HG02840 (cell line): ENCODE results near the gene GKN1.
"Not testable (repeated sequence)": the region's sequence is repeated elsewhere in the genome, so short reads cannot be mapped to it uniquely, and the experiment has no call there.

ENCODE experiments used
- ATAC-seq: cut with Tn5 transposase; IDR thresholded peaks from one replicate; pipeline ENCODE4 v1.9.1; 2021; ENCODE audit warnings: mild to moderate bottlenecking, moderate library complexity, moderate number of reproducible peaks; ENCODE audit not compliant: unreplicated experiment, low FRiP score

GKN1 gene

DNA sequence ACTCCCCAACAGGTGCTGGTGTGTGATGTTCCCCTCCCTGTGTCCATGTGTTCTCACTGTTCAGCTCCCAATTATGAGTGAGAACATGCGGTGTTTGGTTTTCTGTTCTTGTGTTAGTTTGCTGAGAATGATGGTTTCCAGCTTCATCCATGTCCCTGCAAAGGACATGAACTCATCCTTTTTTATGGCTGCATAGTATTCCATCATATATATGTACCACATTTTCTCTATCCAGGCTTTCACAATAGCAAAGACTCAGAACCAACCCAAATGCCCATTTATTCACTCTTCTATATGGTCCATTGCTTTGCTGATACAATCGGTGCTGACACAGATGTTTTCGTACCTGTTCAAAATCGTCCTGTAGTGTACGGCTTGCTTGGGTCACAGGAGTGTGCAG is 19.0 kb upstream of the GKN1 start:
- ATAC-seq, result not testable (repeated sequence)

DNA sequence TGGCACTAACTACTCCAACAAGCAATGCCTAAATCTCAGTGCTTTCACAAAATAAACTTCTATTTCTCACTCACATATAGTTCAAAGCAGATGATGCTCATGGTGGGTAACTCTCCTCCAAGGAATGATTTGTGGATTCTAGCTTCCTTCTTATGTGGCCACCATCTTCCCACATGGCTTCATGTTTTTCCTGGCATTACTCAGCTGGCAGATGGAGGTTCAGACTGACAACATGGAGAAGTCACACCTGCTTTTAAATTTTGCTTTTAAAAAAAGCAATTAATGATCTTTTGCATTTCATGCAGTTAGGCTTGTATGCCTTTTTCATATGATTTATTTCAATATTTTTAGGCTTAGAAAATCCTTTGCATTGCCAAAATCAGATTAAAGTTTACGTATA is 15.4 kb upstream of the GKN1 start:
- no peak for ATAC-seq

- no peak for ATAC-seq
Measured at GRCh38 chr2:68961380-68961779, 13.1 kb upstream of the GKN1 start.

GRCh38 chr2:68964282-68964681 is 10.2 kb upstream of the GKN1 start:
- no peak for ATAC-seq

DNA sequence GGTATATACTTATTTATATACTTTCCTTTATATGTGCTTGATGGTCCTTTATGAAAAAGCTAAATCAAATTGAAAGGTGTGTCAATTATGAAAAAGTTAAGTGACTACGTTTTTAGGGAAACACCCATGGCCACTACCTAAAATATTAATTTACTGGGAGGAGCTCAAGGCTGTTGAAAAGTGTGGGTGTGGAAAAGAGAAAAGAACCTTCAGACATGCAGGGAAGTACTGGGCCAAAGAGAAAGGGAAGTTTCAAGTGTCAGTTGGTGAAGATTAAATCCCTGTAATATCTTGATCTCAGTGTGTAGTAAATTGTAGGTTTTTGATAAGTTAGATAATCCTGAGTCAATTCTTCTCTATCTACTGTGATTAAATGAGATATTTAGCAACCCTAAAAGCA is 6.2 kb upstream of the GKN1 start:
- ATAC-seq, result no peak

DNA sequence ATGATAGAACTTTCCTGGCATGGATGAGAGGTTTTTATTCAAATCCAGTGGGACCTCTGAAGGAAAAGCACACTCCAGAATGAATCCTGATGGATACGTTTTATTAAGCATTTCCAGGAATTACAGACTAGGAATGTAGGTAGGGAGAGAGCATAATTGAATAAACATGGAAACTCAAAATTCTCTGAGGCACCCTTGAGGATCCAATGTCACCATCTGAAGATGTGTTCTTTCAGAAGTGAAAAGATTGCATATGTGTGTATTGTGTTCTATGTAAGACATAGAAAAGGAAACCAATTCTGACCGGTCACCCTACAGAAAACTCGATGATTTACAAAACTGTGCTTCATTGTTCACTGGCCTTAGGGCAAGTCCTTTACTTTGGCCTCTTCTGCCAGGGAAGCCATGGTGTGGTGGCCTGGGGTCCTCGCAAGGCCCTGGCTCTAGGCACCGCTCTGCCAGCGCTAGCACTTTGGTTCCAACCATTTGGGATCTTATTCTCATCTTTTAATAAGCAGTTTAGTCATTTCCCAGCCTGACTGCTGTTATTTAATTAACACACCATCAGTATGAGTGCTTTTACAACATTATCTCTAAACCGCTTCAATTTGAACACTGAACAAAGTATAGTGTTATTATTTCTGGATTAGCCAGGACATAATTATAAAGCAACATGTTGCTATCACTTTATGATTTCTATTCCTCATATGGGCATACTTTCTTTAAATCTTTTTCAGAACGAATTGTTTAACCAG is 4.5 kb upstream of the GKN1 start:
- no peak for ATAC-seq

GRCh38 chr2:68970566-68971265 is 3.7 kb upstream of the GKN1 start:
- no peak for ATAC-seq

GRCh38 chr2:68971591-68972231 is 2.7 kb upstream of the GKN1 start:
- ATAC-seq, result no peak

DNA sequence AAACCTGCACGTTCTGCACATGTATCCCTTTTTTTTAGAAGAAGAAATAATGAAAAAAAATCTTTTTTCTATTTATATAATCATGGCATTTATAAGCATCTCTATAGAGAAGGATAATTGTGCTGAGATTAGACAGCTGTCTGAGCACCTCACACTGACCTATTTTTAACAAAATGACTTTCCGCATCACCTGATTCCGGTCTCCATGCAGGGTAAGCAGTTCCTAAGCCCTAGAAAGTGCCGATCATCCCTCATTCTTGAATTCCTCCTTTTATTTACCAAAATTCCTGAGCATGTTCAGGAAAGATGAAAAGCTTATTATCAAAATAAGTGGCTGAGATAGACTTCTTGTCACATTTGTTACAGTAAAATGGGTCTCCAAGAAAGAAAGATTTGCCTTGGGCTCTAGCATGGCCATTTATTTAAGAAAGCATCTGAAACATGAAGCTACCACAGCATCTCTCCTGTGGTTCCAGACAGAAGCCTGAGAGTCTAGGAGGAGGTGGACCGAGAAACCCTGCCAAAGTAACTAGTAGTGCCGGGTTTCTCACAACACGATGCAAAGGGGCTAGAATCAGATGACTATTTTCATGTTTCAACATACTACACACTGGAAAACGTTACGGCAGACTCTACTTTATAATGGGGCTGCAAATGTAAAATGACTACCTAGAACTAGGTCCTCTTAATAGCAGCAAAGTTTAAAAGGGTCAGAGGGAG is 670 bp downstream of the GKN1 start:
- no peak for ATAC-seq

- ATAC-seq, result no peak
Measured at GRCh38 chr2:68975844-68976243, 1.4 kb downstream of the GKN1 start.

DNA sequence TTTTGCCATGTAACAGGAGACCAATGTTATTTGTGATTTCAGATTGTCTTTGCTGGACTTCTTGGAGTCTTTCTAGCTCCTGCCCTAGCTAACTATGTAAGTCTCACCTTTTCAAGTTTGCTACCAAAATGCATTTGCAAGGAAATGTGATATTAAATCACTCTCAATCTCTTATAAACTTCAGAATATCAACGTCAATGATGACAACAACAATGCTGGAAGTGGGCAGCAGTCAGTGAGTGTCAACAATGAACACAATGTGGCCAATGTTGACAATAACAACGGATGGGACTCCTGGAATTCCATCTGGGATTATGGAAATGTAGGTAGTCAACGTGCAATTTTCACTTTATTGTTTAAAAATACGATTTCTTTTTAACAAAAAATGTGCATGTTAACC is 3.0 kb downstream of the GKN1 start:
- ATAC-seq, result no peak

DNA sequence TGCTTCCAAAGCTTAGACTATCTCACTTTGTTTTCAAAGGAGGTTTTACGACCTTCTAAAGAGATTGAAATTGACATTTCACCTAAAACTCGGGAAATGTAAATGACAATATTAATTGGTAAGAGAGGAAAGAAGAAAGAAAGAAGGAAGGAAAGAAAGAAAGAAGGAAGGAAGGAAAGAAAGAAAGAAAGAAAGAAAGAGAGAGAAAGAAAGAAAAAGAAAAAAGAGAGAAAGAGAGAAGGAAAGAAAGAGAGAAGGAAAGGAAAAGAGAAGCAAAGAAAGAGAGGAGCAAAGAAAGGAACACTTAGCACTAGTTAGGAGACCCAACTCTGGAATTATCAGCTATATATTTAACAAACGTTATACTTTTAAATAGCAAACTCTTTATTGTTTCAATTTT is 3.7 kb downstream of the GKN1 start:
- ATAC-seq, result no peak

DNA sequence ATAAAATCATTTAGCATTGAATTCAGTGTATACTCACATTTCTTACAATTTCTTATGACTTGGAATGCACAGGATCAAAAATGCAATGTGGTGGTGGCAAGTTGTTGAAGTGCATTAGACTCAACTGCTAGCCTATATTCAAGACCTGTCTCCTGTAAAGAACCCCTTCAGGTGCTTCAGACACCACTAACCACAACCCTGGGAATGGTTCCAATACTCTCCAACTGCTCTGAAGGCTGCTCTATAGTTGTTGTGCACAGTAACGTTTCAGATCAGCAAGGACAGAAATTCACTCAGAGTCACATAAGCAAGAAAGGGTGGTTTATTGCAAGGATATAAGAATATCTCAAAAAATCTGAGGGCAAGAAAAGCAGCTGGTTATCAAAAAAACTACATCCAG is 6.5 kb downstream of the GKN1 start:
- ATAC-seq, result no peak

DNA sequence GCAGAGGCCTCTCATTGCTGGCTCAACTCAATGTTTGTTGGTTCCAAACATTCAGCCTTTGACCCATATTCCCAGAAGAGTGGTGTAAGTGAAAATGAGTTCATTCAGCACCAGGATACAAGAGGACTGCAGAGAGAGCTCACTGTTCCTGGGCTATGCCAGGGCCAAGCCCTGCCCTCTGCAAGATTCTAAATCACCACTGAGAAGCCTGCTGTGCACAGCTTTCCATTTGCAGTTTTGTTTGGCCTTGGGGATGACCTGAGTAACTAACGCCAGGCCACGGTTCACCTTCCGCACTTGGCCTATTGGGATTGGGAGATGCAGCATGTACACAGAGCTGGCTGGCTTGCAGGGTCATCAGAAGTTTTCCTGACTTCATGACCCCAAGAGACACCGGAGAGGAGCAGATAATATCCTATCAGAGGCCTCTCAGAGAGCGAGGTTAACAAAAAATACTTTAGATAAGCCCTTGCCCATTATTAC is 12.6 kb downstream of the GKN1 start:
- ATAC-seq, result no peak

DNA sequence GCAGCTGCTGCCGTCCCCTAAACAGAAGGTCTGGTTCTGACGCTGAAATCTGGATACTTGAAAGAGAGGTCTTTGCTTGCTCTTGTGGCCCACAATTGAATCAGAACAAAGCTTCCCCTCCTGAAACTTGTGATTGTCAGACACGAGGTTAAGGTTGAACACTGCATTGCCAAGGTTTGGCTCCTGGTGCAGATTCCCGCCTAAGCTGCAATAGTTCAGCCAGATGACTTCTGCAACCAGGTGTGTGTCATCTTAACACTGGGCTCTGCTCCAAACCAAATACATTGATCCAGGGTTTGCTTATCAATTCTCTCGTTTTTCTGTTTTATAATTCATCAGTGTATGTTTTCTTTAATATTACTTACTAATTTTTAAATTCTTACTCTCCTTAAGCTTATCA is 14.6 kb downstream of the GKN1 start:
- ATAC-seq, result no peak

DNA sequence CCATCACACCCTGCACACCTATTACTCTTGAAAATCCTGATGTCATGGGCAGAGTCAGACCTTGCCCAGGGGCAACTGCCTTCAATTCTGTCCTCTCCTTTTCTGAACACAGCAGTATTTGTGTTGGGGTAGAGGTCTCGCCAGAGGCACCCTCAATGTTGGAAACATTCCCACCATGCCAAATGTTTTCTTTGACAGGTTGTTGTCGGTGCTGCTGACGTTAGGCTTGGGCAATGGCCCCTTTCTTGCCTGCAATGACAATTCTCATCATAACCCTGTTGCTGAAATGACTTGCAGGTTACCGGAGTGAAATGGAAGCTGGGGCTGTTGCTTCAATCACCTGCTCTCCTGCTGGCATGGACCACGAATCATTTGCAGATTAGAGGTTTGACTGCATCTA is 17.9 kb downstream of the GKN1 start:
- no peak for ATAC-seq

- ATAC-seq, result no peak
Measured at GRCh38 chr2:68992933-68993332, 18.5 kb downstream of the GKN1 start.

DNA sequence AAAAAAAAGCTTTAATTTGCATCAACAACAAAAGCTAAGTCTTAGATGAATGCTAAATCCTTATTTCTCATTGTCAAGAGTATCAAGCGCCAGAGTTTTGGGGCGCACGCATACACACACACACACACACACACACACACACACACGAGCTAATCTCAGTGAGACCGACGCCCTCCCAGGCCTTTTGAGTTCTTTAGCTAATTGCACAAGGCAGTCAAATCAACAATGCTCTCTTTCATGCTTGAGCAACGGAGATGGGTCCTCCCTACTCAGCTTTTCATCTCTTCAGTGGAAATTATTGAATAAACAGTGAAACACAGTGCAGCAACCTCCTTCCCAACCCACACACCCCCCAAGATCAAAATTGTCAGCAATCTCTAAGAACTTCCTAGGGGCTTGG is 19.2 kb downstream of the GKN1 start:
- no peak for ATAC-seq

- ATAC-seq, result no peak
Measured at GRCh38 chr2:68994864-68995263, 20.4 kb downstream of the GKN1 start.

- ATAC-seq, result no peak
Measured at GRCh38 chr2:68995916-68996315, 21.5 kb downstream of the GKN1 start.

GRCh38 chr2:68997401-68997800 is 23.0 kb downstream of the GKN1 start:
- no peak for ATAC-seq
